ENCODE measurements around the gene MS4A13.
"Not testable (repeated sequence)": the region's sequence is repeated elsewhere in the genome, so short reads cannot be mapped to it uniquely, and the experiment has no call there.

MS4A13 gene

DNA sequence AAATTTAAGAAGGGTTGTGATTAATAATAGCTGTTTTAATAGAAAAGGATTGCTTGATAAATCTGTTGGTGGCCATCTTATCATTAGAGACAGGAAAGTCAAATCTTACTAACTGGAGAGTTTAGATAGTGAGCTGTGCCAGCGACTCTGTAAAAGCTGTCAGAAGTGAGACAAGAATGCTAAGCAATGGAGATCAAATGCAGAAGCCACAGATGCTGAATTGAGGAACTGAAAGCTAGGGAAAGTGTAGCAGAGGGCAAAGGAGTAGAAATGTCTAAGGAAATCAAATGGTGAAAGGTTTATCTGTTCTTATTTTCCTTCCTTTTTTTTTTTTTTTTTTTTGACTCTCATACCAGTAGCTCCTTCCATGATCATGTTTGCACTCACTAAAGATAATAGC, 13.7 kb downstream of the MS4A13 start:
- Histone ChIP-seq H3K4me2 (ENCODE audit: low read depth, low read length, poor library complexity, severe bottlenecking) (no peak overlapping the region), H3K9me3 (ENCODE audit: insufficient read depth, low read depth, low read length) (no peaks in the 10 kb centered on the region), H2AFZ (ENCODE audit: low read length) (no peak overlapping the region), H3K4me1 (ENCODE audit: insufficient read depth, low read length, poor library complexity, severe bottlenecking) (no peaks in the 10 kb centered on the region), H3K27me3 (ENCODE audit: insufficient read depth, low read length, poor library complexity, severe bottlenecking) (no peaks in the 10 kb centered on the region), H3K9me2 (replicated peaks; ENCODE audit: low read depth, low read length) (no peaks in the 10 kb centered on the region), H3K4me3 (ENCODE audit: low read length, poor library complexity, severe bottlenecking) (no peak overlapping the region), H3K9ac (ENCODE audit: low read depth, low read length, poor library complexity, severe bottlenecking) (no peak overlapping the region), H3F3A (ENCODE audit: low read depth) (no peaks in the 10 kb centered on the region), H3K79me2 (ENCODE audit: insufficient read depth, low read length) (no peaks in the 10 kb centered on the region), H4K20me1 (ENCODE audit: insufficient read depth, low read length, poor library complexity, severe bottlenecking) (no peaks in the 10 kb centered on the region), H3K36me3 (ENCODE audit: insufficient read depth, low read length) (no peaks in the 10 kb centered on the region)
- TF ChIP-seq EZH2phosphoT487 (IDR thresholded peaks at IDR 0.05; ENCODE audit: borderline replicate concordance): no peak
- TF ChIP-seq, protein P1, sequence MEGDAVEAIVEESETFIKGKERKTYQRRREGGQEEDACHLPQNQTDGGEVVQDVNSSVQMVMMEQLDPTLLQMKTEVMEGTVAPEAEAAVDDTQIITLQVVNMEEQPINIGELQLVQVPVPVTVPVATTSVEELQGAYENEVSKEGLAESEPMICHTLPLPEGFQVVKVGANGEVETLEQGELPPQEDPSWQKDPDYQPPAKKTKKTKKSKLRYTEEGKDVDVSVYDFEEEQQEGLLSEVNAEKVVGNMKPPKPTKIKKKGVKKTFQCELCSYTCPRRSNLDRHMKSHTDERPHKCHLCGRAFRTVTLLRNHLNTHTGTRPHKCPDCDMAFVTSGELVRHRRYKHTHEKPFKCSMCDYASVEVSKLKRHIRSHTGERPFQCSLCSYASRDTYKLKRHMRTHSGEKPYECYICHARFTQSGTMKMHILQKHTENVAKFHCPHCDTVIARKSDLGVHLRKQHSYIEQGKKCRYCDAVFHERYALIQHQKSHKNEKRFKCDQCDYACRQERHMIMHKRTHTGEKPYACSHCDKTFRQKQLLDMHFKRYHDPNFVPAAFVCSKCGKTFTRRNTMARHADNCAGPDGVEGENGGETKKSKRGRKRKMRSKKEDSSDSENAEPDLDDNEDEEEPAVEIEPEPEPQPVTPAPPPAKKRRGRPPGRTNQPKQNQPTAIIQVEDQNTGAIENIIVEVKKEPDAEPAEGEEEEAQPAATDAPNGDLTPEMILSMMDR (conservative IDR thresholded peaks at IDR 0.05; ENCODE audit: low read length): no peak

DNA sequence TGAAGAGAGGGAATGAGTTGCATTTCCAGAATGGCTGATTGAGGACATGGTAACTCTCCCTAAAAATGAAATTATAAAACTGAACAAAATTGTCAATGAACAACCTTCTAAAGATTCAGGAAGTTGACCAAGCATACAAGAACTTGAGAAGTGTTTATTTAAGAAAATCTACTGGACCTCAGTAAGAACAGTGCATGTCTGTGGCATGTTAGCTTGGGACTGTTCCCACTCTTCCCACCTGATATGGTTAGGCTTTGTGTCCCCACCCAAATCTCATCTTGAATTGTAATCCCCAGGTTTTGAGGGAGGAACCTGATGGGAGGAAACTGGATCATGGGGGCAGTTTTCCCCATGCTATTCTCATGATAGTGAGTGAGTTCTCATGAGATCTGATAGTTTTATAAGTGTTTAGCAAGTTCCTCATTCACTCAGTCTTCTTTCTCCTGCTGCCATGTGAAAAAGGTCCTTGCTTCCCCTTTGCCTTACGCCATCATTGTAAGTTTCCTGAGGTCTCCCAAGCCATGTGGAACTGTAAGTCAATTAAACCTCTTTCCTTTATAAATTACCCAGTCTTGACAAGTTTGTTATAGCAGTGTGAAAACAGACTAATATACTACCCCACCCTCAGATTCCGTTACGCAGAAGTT, 15.4 kb downstream of the MS4A13 start:
- H3K9me3 ChIP-seq (ENCODE audit: insufficient read depth, low read depth, low read length): no peaks in the 10 kb centered on the region
- H3K4me2 ChIP-seq (ENCODE audit: low read depth, low read length, poor library complexity, severe bottlenecking): no peak overlapping the region
- no peaks in the 10 kb centered on the region for H3K27me3 ChIP-seq (ENCODE audit: insufficient read depth, low read length, poor library complexity, severe bottlenecking)
- TF ChIP-seq EZH2phosphoT487 (IDR thresholded peaks at IDR 0.05; ENCODE audit: borderline replicate concordance): no peak
- TF ChIP-seq, protein P1 (conservative IDR thresholded peaks at IDR 0.05; ENCODE audit: low read length): no peak
- no peaks in the 10 kb centered on the region for H3K79me2 ChIP-seq (ENCODE audit: insufficient read depth, low read length)
- no peaks in the 10 kb centered on the region for H3K4me1 ChIP-seq (ENCODE audit: insufficient read depth, low read length, poor library complexity, severe bottlenecking)
- H3K9me2 ChIP-seq (replicated peaks; ENCODE audit: low read depth, low read length): no peaks in the 10 kb centered on the region
- no peaks in the 10 kb centered on the region for H3F3A ChIP-seq (ENCODE audit: low read depth)
- no peak overlapping the region for H2AFZ ChIP-seq (ENCODE audit: low read length)
- H3K36me3 ChIP-seq (ENCODE audit: insufficient read depth, low read length): no peaks in the 10 kb centered on the region
- no peak overlapping the region for H3K9ac ChIP-seq (ENCODE audit: low read depth, low read length, poor library complexity, severe bottlenecking)
- no peak overlapping the region for H3K4me3 ChIP-seq (ENCODE audit: low read length, poor library complexity, severe bottlenecking)
- H4K20me1 ChIP-seq (ENCODE audit: insufficient read depth, low read length, poor library complexity, severe bottlenecking): no peaks in the 10 kb centered on the region

DNA sequence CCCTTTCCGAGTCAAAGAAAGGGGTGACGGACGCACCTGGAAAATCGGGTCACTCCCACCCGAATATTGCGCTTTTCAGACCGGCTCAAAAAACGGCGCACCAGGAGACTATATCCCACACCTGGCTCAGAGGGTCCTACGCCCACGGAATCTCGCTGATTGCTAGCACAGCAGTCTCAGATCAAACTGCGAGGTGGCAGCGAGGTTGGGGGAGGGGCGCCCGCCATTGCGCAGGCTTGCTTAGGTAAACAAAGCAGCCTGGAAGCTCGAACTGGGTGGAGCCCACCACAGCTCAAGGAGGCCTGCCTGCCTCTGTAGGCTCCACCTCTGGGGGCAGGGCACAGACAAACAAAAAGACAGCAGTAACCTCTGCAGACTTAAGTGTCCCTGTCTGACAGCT, 17.2 kb downstream of the MS4A13 start:
- not testable (repeated sequence) for H3K79me2 ChIP-seq (ENCODE audit: insufficient read depth, low read length); H3K9me2 ChIP-seq (replicated peaks; ENCODE audit: low read depth, low read length); H3K9me3 ChIP-seq (ENCODE audit: insufficient read depth, low read depth, low read length); H2AFZ ChIP-seq (ENCODE audit: low read length); H3K4me2 ChIP-seq (ENCODE audit: low read depth, low read length, poor library complexity, severe bottlenecking); H3K4me3 ChIP-seq (ENCODE audit: low read length, poor library complexity, severe bottlenecking); H3K36me3 ChIP-seq (ENCODE audit: insufficient read depth, low read length); H4K20me1 ChIP-seq (ENCODE audit: insufficient read depth, low read length, poor library complexity, severe bottlenecking); H3F3A ChIP-seq (ENCODE audit: low read depth); H3K27me3 ChIP-seq (ENCODE audit: insufficient read depth, low read length, poor library complexity, severe bottlenecking); H3K4me1 ChIP-seq (ENCODE audit: insufficient read depth, low read length, poor library complexity, severe bottlenecking); H3K9ac ChIP-seq (ENCODE audit: low read depth, low read length, poor library complexity, severe bottlenecking)

DNA sequence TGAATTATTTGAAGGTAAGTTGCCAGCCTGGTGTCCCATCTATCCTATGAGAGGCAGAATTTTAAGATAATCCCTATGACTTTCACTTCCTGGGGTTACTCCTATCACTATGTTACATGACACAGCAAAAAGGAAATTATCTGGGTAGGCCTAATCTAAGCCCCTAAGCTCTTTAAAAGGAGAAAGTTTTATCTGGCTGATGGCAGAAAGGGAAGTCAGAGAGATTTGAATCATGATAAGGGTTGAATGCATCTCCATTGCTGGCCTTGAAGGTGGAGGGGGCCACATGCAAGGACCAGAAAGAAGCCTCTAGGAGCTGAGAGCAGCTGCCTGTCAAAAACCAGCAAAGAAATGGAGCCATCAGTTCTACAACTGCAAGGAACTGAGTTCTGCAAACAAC, 23.4 kb downstream of the MS4A13 start:
- not testable (repeated sequence) for H3F3A ChIP-seq (ENCODE audit: low read depth); H3K36me3 ChIP-seq (ENCODE audit: insufficient read depth, low read length); H3K4me1 ChIP-seq (ENCODE audit: insufficient read depth, low read length, poor library complexity, severe bottlenecking); H3K9me3 ChIP-seq (ENCODE audit: insufficient read depth, low read depth, low read length); H3K4me2 ChIP-seq (ENCODE audit: low read depth, low read length, poor library complexity, severe bottlenecking); H3K27me3 ChIP-seq (ENCODE audit: insufficient read depth, low read length, poor library complexity, severe bottlenecking); H3K79me2 ChIP-seq (ENCODE audit: insufficient read depth, low read length); H3K9ac ChIP-seq (ENCODE audit: low read depth, low read length, poor library complexity, severe bottlenecking); H4K20me1 ChIP-seq (ENCODE audit: insufficient read depth, low read length, poor library complexity, severe bottlenecking); H3K9me2 ChIP-seq (replicated peaks; ENCODE audit: low read depth, low read length); H2AFZ ChIP-seq (ENCODE audit: low read length); H3K4me3 ChIP-seq (ENCODE audit: low read length, poor library complexity, severe bottlenecking)

Data from Loucy (cell line).